HepG2 (cell line): ENCODE data around the gene SYNE2.

Source experiments
- TAF1 ChIP-seq: sonication (generic); formaldehyde crosslinking; IDR thresholded peaks from 2 replicates; pipeline ENCODE4 v1.4.0; 2020; ENCODE audit warnings: missing genetic modification reagents
- ZBTB7A ChIP-seq: sonication (generic); formaldehyde crosslinking; IDR thresholded peaks from 2 replicates; pipeline ENCODE4 v1.8.0; 2022; ENCODE audit warnings: mild to moderate bottlenecking, missing genetic modification reagents

DNA sequence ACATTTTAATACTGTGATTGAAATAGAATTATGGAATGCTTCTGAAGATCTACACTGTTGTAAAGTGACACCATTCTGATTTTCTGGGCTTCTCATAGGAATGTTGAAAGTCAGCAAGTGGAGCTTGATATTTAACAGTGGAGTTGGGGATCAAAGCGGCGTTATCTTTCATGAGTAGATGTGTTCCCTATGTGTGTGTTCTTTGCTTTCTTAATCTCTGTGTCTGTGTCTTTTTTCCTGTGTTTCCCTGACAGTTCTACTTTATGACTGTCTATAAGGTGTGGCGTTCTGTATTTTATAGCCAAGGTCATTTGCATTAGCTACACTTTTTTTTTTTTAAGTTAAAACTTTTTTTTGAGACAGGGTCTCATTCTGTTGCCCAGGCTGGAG is 24.7 kb downstream of the SYNE2 start:
- TF ChIP-seq ZBTB7A (CRISPR knock-in tag) (no peak), TAF1 (CRISPR knock-in tag) (no peak)
